ENCODE results near the gene RGS12.

DNA sequence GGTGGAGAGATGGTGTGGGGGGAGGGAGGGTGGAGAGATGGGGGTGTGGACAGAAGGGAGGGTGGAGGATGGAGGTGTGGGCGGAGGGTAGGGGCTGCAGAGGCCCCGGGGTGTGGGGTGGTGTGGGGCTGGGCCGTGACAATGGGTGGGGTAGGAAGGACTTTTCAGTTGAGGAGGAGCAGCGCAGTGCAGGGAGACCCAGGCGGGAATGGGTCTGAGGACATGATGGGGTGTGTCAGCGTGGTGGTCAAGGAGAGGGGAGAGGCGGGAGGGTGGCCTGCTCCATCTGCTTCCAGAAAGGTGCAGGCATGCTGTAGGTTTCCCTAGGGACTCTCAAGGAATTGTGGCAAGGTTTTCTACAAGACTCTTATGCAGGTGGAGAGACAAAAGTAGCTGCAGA, 48.9 kb downstream of the RGS12 start:
- TF ChIP-seq, protein P1, sequence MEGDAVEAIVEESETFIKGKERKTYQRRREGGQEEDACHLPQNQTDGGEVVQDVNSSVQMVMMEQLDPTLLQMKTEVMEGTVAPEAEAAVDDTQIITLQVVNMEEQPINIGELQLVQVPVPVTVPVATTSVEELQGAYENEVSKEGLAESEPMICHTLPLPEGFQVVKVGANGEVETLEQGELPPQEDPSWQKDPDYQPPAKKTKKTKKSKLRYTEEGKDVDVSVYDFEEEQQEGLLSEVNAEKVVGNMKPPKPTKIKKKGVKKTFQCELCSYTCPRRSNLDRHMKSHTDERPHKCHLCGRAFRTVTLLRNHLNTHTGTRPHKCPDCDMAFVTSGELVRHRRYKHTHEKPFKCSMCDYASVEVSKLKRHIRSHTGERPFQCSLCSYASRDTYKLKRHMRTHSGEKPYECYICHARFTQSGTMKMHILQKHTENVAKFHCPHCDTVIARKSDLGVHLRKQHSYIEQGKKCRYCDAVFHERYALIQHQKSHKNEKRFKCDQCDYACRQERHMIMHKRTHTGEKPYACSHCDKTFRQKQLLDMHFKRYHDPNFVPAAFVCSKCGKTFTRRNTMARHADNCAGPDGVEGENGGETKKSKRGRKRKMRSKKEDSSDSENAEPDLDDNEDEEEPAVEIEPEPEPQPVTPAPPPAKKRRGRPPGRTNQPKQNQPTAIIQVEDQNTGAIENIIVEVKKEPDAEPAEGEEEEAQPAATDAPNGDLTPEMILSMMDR (conservative IDR thresholded peaks at IDR 0.05 in 1 of 2, IDR thresholded peaks at IDR 0.05 in 1 of 2; ENCODE audit: extremely low read depth in 1 of 2, insufficient read depth in 1 of 2, low read depth in 1 of 2, low read length in 2 of 2), result no peak
- no peak for TF ChIP-seq EZH2 (IDR thresholded peaks at IDR 0.05; ENCODE audit: borderline replicate concordance, low read length)

Data from mammary epithelial cell (primary cell).